H1 (cell line): ENCODE measurements around the gene CD200R1L. TPM values are rescaled to one million over a fixed set of nuclear protein-coding genes. Genes with fewer than 3 reads are reported as not detected.

Source experiments
- CTCF ChIA-PET: fragments of 300-600 bp; sonication (Branson Sonifier 250); formaldehyde crosslinking; loops from one replicate; lab custom pipeline; 2021; ENCODE audit not compliant: partially characterized antibody; lab: Charles Lee
- POLR2A ChIA-PET: fragments of 300-600 bp; sonication (Branson Sonifier 250); formaldehyde crosslinking; loops from one replicate; lab custom pipeline; 2021; ENCODE audit warnings: inconsistent platforms; ENCODE audit not compliant: partially characterized antibody; lab: Charles Lee
- DNase-seq, 2 experiments: peaks; one replicate each; pipeline versions ENCODE4 v3.0.0 to v3.0.0-alpha.2; 2010 to 2022; ENCODE audit warnings: low spot score in 2 of 2, low read depth in 1 of 2, mixed read lengths in 1 of 2
- FAIRE-seq: peaks from 2 replicates; lab custom pipeline; 2011; peaks lifted over from hg19 to GRCh38; lab: Jason Lieb, UNC
- H2AFZ ChIP-seq: 2 replicates; pipeline ENCODE4 v1.8.1; 2012; ENCODE audit warnings: low read length, inconsistent platforms
- H2AK5ac ChIP-seq: 2 replicates; pipeline ENCODE4 v1.6.1; 2013; ENCODE audit warnings: low read depth, low read length
- H2BK120ac ChIP-seq: replicated peaks from 2 replicates; pipeline ENCODE3; 2013; ENCODE audit warnings: low read depth, low read length, inconsistent platforms
- H2BK12ac ChIP-seq: 2 replicates; pipeline ENCODE4 v1.6.1; 2013; ENCODE audit warnings: low read depth, low read length
- H2BK15ac ChIP-seq: 2 replicates; pipeline ENCODE4 v1.6.1; 2013; ENCODE audit warnings: low read length
- H2BK20ac ChIP-seq: 2 replicates; pipeline ENCODE4 v1.6.1; 2013; ENCODE audit warnings: low read length
- H2BK5ac ChIP-seq: 2 replicates; pipeline ENCODE4 v1.6.1; 2013; ENCODE audit warnings: low read depth, low read length
- H3K14ac ChIP-seq: 2 replicates; pipeline ENCODE4 v1.6.1; 2013; ENCODE audit warnings: inconsistent platforms; ENCODE audit not compliant: insufficient read length
- H3K18ac ChIP-seq: 2 replicates; pipeline ENCODE4 v1.6.1; 2013; ENCODE audit warnings: low read length; ENCODE audit errors: extremely low read depth
- H3K23ac ChIP-seq: 2 replicates; pipeline ENCODE4 v1.6.1; 2013; ENCODE audit warnings: inconsistent platforms; ENCODE audit not compliant: insufficient read length
- H3K23me2 ChIP-seq: 2 replicates; pipeline ENCODE4 v1.6.1; 2013; ENCODE audit warnings: low read depth, low read length
- H3K27ac ChIP-seq: 2 replicates; pipeline ENCODE4 v1.6.1; 2011; ENCODE audit warnings: low read depth, low read length, inconsistent platforms
- H3K27me3 ChIP-seq, 4 experiments: replicated peaks in 1 of 4; 1 replicate in 1 of 4; 2 replicates in 3 of 4; pipeline versions ENCODE4 v1.6.1 to v1.8.1; 2011 to 2013; ENCODE audit warnings: low read length in 3 of 4, mild to moderate bottlenecking in 3 of 4, inconsistent platforms in 2 of 4, mixed read lengths in 2 of 4, moderate library complexity in 1 of 4; ENCODE audit not compliant: control insufficient read depth in 3 of 4, insufficient read depth in 3 of 4; ENCODE audit errors: extremely low read depth in 1 of 4
- H3K36me3 ChIP-seq, 4 experiments: 2 replicates each; pipeline versions ENCODE4 v1.6.1 to v1.8.1; 2011 to 2013; ENCODE audit warnings: mild to moderate bottlenecking in 4 of 4, low read length in 3 of 4, moderate library complexity in 2 of 4, control low read depth in 1 of 4, inconsistent platforms in 1 of 4; ENCODE audit not compliant: insufficient read depth in 4 of 4, control insufficient read depth in 2 of 4
- H3K4ac ChIP-seq: replicated peaks from 2 replicates; pipeline ENCODE3; 2013; ENCODE audit warnings: low read length, low read depth, mixed read lengths, inconsistent platforms; ENCODE audit not compliant: insufficient read length
- H3K4me1 ChIP-seq, 4 experiments: replicated peaks in 1 of 4; 1 replicate in 1 of 4; 2 replicates in 3 of 4; pipeline versions ENCODE4 v1.6.1 to v1.8.1; 2011 to 2013; ENCODE audit warnings: low read length in 3 of 4, inconsistent platforms in 2 of 4, mixed read lengths in 1 of 4; ENCODE audit not compliant: insufficient read depth in 4 of 4, control insufficient read depth in 3 of 4
- H3K4me2 ChIP-seq, 2 experiments: 2 replicates each; pipeline versions ENCODE4 v1.6.1 to v1.8.1; 2011 to 2013; ENCODE audit warnings: low read depth in 2 of 2, low read length in 2 of 2, control low read depth in 1 of 2, inconsistent platforms in 1 of 2, mild to moderate bottlenecking in 1 of 2; ENCODE audit not compliant: insufficient read depth in 1 of 2
- H3K4me3 ChIP-seq, 4 experiments: fragments of 200-600, 300-600 bp in 1 of 4; sonication (generic), shearing (Covaris generic), sonication (Bioruptor Twin) in 1 of 4; 2 replicates each; pipeline versions ENCODE4 v1.5.1 to v1.8.1; 2011 to 2016; ENCODE audit warnings: low read length in 4 of 4, low read depth in 3 of 4, control low read depth in 2 of 4, inconsistent platforms in 2 of 4, mild to moderate bottlenecking in 2 of 4, mixed read lengths in 1 of 4, moderate library complexity in 1 of 4; ENCODE audit not compliant: insufficient read depth in 2 of 4; ENCODE audit errors: extremely low read depth in 1 of 4
- H3K56ac ChIP-seq: replicated peaks from 2 replicates; pipeline ENCODE3; 2013; ENCODE audit warnings: low read depth, mild to moderate bottlenecking, mixed read lengths, low read length, inconsistent platforms; ENCODE audit not compliant: insufficient read length
- H3K79me1 ChIP-seq: 2 replicates; pipeline ENCODE4 v1.6.1; 2013; ENCODE audit warnings: low read depth, low read length, control low read depth
- H3K79me2 ChIP-seq, 2 experiments: 2 replicates each; pipeline versions ENCODE4 v1.6.1 to v1.8.1; 2012 to 2013; ENCODE audit warnings: low read length in 2 of 2, mild to moderate bottlenecking in 2 of 2, inconsistent platforms in 1 of 2; ENCODE audit not compliant: insufficient read depth in 2 of 2, control insufficient read depth in 1 of 2
- H3K9ac ChIP-seq, 4 experiments: replicated peaks in 1 of 4; 1 replicate in 1 of 4; 2 replicates in 3 of 4; pipeline versions ENCODE4 v1.6.1 to v1.8.1; 2011 to 2013; ENCODE audit warnings: low read depth in 3 of 4, low read length in 3 of 4, control low read depth in 2 of 4, mild to moderate bottlenecking in 2 of 4, moderate library complexity in 2 of 4, inconsistent platforms in 1 of 4; ENCODE audit errors: extremely low read depth in 1 of 4
- H3K9me3 ChIP-seq, 2 experiments: 2 replicates each; pipeline versions ENCODE4 v1.6.1 to v1.8.1; 2012 to 2013; ENCODE audit warnings: mild to moderate bottlenecking in 2 of 2, moderate library complexity in 2 of 2, control low read depth in 1 of 2, inconsistent platforms in 1 of 2, low read depth in 1 of 2, low read length in 1 of 2, mixed read lengths in 1 of 2; ENCODE audit not compliant: insufficient read depth in 2 of 2
- H4K20me1 ChIP-seq, 2 experiments: replicated peaks in 1 of 2; 2 replicates each; pipeline versions ENCODE3 to v1.8.1; 2011 to 2013; ENCODE audit warnings: inconsistent platforms in 2 of 2, low read length in 2 of 2, mild to moderate bottlenecking in 1 of 2; ENCODE audit not compliant: insufficient read depth in 2 of 2, control insufficient read depth in 1 of 2
- H4K5ac ChIP-seq: 2 replicates; pipeline ENCODE4 v1.6.1; 2013; ENCODE audit warnings: low read length, low read depth, mixed read lengths, inconsistent platforms; ENCODE audit not compliant: insufficient read length
- H4K8ac ChIP-seq: 2 replicates; pipeline ENCODE4 v1.8.0; 2013; ENCODE audit warnings: mild to moderate bottlenecking, moderate library complexity, low read length, inconsistent platforms; ENCODE audit not compliant: insufficient read depth; ENCODE audit errors: extremely low read depth
- H4K91ac ChIP-seq: replicated peaks from 2 replicates; pipeline ENCODE3; 2013; ENCODE audit warnings: low read length, mixed read lengths, inconsistent platforms; ENCODE audit not compliant: insufficient read length
- BACH1 ChIP-seq: IDR thresholded peaks from 2 replicates; pipeline ENCODE4 v1.6.1; 2012; ENCODE audit warnings: low read length, improper control_type of control experiment
- MAX ChIP-seq: IDR thresholded peaks from 2 replicates; pipeline ENCODE4 v1.6.1; 2012; ENCODE audit warnings: inconsistent platforms
- PHF8 ChIP-seq: fragments of 200-600 bp; sonication (generic); conservative IDR thresholded peaks from 2 replicates; pipeline ENCODE4 v1.7.1; 2012; ENCODE audit warnings: low read depth, mild to moderate bottlenecking, inconsistent platforms, low read length, moderate library complexity
- POLR2AphosphoS5 ChIP-seq: IDR thresholded peaks from 2 replicates; pipeline ENCODE4 v1.6.1; 2011; ENCODE audit warnings: low read depth, low read length
- POU5F1 ChIP-seq: IDR thresholded peaks from 2 replicates; pipeline ENCODE4 v1.6.1; 2011; ENCODE audit warnings: low read depth, mild to moderate bottlenecking, low read length, moderate library complexity
- SIN3A ChIP-seq, 2 experiments: IDR thresholded peaks in 1 of 2; conservative IDR thresholded peaks in 1 of 2; 2 replicates each; pipeline ENCODE4 v1.6.1; 2011 to 2012; ENCODE audit warnings: low read length in 2 of 2, improper control_type of control experiment in 1 of 2, low read depth in 1 of 2, mild to moderate bottlenecking in 1 of 2
- TCF12 ChIP-seq: IDR thresholded peaks from 2 replicates; pipeline ENCODE4 v1.6.1; 2011; ENCODE audit warnings: low read depth, mild to moderate bottlenecking, low read length
- USF2 ChIP-seq: IDR thresholded peaks from 2 replicates; pipeline ENCODE4 v1.6.1; 2011; ENCODE audit warnings: low read length, improper control_type of control experiment
- WGBS, 2 experiments: shearing (Covaris generic) in 1 of 2; methylation state at CpG; one replicate each; pipeline versions ENCODE4 v1.1.6 to v1.1.7; 2013 to 2015; ENCODE audit warnings: low lambda C conversion rate in 2 of 2, mixed read lengths in 2 of 2, inconsistent platforms in 1 of 2, low coverage in 1 of 2, missing lambda C conversion rate in 1 of 2; ENCODE audit not compliant: insufficient replicate concordance in 2 of 2, insufficient coverage in 1 of 2, insufficient read length in 1 of 2; ENCODE audit errors: extremely low coverage in 1 of 2, missing lambda C conversion rate in 1 of 2; 5-methylcytosine and 5-hydroxymethylcytosine counted together
- polyA plus RNA-seq, 7 experiments: library from polyadenylated mRNA; depleted of rRNA in 3 of 7; stranded (reverse) in 5 of 7; unstranded in 2 of 7; fragments of >200 nt in 5 of 7; fragments of 200-250 nt in 2 of 7; gene quantifications; 1 replicate in 5 of 7; 2 replicates in 1 of 7; 4 replicates in 1 of 7; pipeline versions ENCODE4 v1.2.1 to v1.2.3, GENCODE V29; 2011 to 2013; ENCODE audit warnings: missing spikeins in 2 of 7, mixed read lengths in 2 of 7
- total RNA-seq: library from RNA; stranded (reverse); fragmentation: NEBNext Ultra II Directional; extraction: Animal tissue kit (Norgen Biotek cat#: 25700); gene quantifications from 2 replicates; pipeline ENCODE4 v1.2.1, GENCODE V29; 2021

CD200R1L gene
- total and polyA plus RNA-seq, 2 of the 8 experiments (the other 6 are each of a cell fraction or from before 2014, with no cell fraction given) = not detected

- Histone ChIP-seq H3K4me3 (no peak overlapping the region), H2BK20ac (no peak overlapping the region), H4K91ac (no peak overlapping the region), H3K79me2 (no peaks in the 10 kb centered on the region), H3K18ac (no peak overlapping the region), H3K23ac (no peak overlapping the region), H4K5ac (no peak overlapping the region), H3K4ac (no peak overlapping the region), H2AK5ac (no peak overlapping the region), H2BK5ac (no peak overlapping the region), H2BK15ac (no peak overlapping the region), H3K56ac (no peak overlapping the region), H2AFZ (no peak overlapping the region), H4K8ac (no peak overlapping the region), H3K14ac (no peak overlapping the region), H3K4me2 (no peak overlapping the region), H2BK120ac (no peak overlapping the region), H3K9ac (no peak overlapping the region), H3K4me1 (no peaks in the 10 kb centered on the region), H3K23me2 (no peaks in the 10 kb centered on the region), H3K79me1 (no peaks in the 10 kb centered on the region), H3K9me3 (peaks cover 0 to 5% of the 10 kb centered on the region in 2 experiments; a peak in 2 of 4 replicates), H2BK12ac (no peak overlapping the region), H3K27ac (no peak overlapping the region), H3K36me3 (no peaks in the 10 kb centered on the region), H3K27me3 (no peaks in the 10 kb centered on the region), H4K20me1 (no peaks in the 10 kb centered on the region)
- 96% methylated on average over 2 of the region's 2 CpGs; no CpG with 5 or more reads in 1 of the 2 experiments for WGBS, 2 experiments
- ChIA-PET POLR2A (no interaction called here), CTCF (interaction anchor here (1.0 kb wide), 1 partner anchor 204 kb away, joined by 3 read pairs; no protein-coding TSS in a partner anchor)
- TF ChIP-seq POLR2AphosphoS5 (no peak), POU5F1 (no peak), PHF8 (no peak), BACH1 (no peak), USF2 (no peak), MAX (no peak), TCF12 (no peak), SIN3A (conservative IDR thresholded peaks at IDR 0.05 in 1 of 2, IDR thresholded peaks at IDR 0.05 in 1 of 2; ENCODE audit: low read depth in 1 of 2, low read length in 2 of 2) (no peak)
- DNase-seq (no peak), FAIRE-seq (no peak)
Measured at GRCh38 chr3:112786002-112786590, 60.6 kb downstream of the CD200R1L start.
